Frontal cortex (tissue), 4 donors: ENCODE measurements around the gene RAB34. TPM values are rescaled to one million over a fixed set of nuclear protein-coding genes. Genes with fewer than 3 reads are reported as not detected.

Experiments
- DNase-seq, 2 donors: peaks; one replicate each; pipeline ENCODE4 v3.0.0; 2012; ENCODE audit warnings: low spot score in 2 of 2
- FAIRE-seq: peaks from 2 replicates; lab custom pipeline; 2012; peaks lifted over from hg19 to GRCh38; lab: Jason Lieb, UNC
- total RNA-seq: library from RNA; depleted of rRNA; stranded (reverse); fragments of >200 nt; gene quantifications from one replicate; pipeline ENCODE4 v1.2.3, GENCODE V29; 2014
- donor health status: control.
- donor health status: control.
- donor health status: control.

Gene RAB34, protein sequence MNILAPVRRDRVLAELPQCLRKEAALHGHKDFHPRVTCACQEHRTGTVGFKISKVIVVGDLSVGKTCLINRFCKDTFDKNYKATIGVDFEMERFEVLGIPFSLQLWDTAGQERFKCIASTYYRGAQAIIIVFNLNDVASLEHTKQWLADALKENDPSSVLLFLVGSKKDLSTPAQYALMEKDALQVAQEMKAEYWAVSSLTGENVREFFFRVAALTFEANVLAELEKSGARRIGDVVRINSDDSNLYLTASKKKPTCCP
- 12.2 TPM for total RNA-seq

DNA sequence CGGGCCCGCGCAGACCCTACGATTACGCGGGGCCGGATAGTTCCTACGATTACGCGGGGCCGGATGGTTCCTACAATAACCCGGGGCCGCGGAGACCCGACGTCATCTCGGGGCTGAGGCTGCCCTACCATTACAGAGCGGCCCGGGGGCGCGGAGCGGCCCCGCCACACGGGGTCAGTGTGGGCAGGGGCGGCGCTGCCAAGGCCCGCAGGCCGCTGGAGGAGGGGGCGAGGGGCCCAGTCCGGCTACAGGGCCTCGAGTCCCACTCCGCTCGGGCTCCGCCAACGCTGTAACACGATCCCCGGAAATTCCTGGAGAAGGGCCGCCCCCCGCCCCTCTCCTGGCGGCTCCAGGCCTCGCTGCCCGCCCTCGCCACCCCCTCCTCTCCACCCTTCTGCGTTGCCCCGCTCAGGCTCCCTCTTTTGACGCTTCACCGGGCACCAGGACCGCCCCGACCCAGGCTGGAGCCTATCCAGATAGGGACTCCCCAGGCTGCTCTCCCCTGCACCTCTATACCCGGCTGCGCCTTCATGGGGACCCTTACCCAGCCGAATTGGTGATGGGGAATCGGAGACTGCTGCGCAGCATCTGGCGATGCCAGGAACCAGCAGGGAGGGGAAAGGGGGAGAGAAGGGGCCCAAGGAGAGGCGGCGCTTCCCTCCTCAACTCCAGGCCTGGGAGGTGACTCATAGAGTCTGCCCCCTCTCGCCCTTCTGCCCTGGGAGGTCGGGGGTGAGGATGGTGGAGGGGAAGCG is at the start of gene RAB34:
RAB34 (minus strand) TSS at position 291 of the 755 bp plus-strand sequence. CDS start 602 bp downstream, outside the sequence.
- FAIRE-seq = no peak
- DNase-seq = peak in 1 of 2 donors; percentile 50

DNA sequence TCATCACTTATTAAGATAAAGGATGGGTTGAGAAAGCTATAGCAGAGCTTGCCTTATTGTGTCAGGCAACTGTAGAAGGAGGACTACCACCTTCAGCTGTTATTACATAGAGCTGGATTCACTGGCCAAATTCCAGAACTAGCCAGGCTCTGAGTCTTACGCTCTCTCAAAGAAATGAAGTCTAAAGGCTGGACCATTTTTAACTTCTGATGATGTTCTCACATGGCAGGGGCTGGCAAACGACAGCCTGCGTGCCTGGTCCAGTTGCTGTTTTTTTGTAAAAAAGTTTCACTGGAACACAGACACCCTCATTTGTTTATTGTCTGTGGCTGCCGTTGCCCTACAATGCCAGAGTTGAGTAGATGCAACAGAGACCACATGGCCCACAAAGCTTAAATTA is 47.4 kb upstream of the RAB34 start:
- FAIRE-seq (no peak), DNase-seq (no peak)

DNA sequence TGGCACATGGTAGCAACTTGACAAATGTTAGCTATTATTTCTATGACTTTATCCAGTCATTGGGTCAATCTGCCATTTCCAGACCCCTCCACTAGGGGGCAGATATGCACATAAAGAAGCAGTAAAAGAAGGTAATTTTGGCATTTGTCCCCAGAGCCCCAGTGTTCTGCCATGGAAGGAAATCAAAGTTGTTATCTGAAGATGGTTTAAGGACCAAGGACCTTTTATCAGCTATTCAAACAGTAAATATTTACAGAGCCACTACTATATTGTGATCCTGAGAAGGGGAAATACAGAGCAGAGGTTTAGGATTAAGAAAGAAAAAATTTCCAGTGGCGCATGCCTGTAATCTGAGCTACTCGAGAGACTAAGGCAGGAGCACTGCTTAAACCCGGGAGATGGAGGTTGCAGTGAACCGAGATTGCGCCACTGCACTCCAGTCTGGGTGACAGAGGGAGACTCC is 46.2 kb upstream of the RAB34 start:
- DNase-seq = peak; percentile 52 to 60
- no peak for FAIRE-seq

DNA sequence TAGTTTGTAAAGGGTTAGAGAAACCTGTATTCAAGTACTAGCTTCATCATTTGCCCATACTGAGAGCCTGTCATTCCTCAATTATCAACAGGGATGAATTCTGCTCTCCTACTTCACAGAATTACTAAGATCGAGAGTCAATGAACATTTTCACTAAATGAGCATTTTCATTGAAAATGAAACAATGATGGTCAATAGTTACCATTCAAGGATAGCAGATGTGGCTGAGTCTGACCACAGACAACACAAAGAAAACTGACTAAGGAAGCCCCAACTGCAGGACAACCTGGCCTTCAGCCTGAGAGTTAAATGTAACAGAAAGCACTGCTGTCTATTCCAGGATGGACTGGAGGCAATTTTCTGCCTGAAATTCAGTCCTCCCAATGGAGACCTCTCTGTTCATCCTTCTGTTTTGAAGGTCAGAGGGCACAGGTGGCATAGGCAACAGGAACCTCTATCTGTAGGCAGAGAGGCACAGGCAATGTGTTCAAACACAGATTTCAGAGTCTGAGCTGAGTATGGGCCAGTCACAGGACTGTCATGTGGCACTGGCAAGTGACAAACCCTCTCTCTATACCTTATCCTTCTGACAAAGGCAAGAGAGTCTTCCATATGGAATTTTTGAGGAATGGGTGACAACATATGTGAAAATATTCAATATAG is 45.6 kb upstream of the RAB34 start:
- no peak for FAIRE-seq
- DNase-seq = no peak

DNA sequence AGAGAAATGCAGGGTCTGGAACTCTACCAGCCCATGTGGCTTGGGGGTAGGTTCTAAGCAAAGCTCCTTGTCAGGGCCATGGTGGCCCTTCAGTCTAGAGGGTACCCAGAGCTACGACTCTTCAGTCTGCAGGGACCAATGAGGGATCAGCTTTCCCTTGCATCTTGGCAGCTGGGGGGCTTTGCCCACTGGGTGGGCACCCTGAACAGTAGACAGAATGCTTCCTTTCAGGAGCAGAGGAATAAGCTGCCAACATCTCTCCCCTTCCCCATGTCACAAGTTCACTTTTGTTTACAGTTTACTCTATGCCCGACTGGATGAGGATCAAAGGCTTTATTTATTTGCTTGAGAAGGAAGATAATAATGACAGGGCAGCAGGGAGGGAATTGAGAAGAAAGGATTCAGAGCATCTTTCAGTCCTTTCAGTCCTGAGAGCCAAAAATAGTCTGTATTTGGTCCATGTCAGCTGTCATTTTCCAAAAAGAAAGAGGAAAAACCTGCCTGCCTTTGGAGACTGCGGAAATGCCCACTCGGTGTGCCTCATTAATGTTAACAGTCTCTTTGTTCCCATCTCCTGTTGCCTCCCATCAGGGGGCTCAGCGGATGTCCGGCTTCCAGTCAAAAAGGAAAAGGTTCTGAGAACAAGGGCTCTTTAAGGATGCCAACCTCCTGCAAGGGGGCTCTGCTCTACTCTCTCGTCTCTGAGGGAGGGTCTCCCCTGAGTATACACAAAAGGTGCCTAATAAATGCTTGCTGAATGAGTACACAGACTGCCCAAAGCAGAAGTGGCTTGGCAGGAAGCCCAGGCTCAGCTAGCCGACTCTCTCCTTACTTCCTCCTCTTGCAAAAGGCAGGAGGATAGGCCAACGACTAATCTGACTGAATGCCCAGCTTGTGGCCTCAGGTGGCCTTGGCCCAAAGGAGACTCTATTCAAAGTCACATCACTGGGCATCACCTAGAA is 43.2 kb upstream of the RAB34 start:
- DNase-seq (no peak), FAIRE-seq (no peak)

DNA sequence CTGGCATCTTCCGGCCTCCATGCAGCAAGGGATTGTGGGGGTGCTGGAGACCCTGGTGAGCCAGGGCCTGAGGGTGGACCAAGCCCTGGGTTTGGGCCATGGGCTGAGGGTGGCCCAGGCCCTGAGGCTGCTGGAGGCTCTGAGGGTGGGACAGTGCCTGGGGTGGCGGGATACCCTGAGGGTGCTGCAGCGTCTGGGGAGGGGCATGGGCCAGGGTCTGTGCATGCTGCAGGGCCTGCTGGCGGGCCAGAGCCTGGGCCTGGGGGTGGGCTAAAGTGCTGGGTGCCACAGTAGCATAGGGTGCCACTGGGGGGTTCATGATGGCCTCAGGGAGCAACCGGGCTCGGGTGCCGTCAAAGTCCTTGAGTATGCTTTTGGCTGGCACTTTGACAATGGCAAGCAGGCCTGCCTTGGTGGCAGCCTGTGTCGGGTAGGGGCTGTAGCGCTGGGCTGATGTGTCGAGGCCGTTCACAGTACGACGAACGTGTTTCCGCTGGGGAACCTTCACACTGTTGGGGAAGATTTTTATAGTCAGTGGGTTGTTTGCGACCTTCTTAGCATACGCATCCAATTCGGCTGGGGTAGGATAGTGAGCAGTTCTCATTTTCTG is 41.7 kb upstream of the RAB34 start:
- DNase-seq = no peak
- FAIRE-seq = no peak

DNA sequence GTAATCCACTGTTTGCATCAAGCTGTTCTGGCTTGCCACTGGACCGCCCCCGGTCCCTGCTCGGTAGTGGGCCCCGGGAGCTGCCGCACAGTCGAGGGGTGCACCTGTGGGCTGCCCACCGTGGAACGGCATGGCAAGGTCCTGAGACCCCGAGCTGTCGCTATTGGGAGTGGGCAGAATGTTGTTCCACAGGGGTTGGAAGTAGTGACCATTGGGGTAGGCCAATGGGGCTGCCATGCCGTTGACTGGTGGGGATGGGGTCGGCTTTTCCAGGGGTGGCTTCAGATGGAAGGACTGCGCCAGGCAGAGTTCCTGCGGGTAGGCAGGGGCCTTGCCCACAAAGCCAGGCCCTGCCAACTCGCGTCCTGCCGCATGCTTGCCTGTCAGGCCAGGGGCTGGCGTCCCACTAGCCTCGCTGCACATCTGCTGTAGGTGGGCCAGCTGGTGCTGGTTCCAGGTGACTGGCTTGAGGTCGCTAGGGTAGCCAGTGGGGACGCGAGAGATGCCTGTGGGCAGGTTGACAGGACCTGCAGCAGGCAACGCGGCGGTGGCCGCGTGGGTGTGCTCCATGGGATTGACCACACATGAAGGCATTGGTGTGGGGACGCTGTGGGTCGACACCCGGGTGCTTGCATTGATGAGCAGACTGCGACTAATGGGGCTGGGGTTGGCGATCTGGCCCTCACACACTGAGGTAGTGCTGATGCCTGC is 40.9 kb upstream of the RAB34 start:
- DNase-seq (no peak), FAIRE-seq (no peak)

DNA sequence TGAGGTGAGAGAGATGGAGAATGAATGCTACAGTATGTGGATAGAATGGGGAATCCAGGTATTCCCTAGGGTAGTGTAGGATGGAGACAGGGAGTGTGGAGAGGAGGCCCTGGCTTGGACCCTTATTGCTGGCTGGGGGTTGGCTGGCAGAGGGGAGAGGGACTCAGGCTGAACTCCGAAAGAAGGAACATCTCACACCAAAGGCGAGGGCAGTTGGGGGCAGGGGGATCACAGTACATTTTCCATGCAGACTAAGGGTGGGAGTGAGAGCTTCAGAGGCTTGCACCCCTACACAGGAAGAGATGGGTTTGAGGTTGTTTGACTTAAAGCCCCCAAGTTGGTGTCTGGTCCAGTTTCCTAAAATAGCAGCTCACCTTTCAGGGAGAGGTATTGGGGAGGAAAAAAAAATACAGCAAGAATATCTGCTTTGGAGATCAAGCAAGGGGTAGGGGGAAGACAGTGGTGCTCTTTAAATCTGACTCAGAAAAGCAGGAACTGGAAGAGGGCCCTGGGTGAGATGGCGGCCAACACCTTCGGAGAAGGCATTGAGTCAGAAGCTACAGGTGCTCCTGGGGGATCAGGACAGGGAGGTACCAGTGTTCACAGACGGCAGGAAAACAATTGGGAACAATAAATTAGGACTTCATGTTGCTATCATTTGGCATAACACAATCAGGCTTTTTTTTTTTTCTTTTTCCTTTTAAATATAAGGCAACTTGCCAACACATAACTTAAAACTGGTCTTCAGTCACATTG is 38.6 kb upstream of the RAB34 start:
- DNase-seq (no peak), FAIRE-seq (no peak)

DNA sequence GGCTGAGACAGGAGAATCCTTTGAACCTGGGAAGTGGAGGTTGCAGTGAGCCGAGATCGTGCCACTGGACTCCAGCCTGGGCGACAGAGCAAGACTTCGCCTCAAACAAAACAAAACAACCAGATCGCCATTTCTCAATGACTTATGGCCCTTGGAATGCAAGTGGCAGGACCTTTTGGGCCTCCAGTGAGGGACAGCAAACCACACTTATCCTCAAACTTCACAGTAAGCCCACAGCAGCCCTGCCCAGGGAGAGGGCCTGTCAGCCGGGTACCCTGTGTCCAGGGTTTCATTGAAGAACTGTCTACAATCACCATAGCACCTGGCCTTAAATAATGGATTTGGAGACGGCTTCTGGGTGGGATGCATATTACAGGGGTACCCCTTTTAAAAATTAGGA is 37.8 kb upstream of the RAB34 start:
- no peak for FAIRE-seq

DNA sequence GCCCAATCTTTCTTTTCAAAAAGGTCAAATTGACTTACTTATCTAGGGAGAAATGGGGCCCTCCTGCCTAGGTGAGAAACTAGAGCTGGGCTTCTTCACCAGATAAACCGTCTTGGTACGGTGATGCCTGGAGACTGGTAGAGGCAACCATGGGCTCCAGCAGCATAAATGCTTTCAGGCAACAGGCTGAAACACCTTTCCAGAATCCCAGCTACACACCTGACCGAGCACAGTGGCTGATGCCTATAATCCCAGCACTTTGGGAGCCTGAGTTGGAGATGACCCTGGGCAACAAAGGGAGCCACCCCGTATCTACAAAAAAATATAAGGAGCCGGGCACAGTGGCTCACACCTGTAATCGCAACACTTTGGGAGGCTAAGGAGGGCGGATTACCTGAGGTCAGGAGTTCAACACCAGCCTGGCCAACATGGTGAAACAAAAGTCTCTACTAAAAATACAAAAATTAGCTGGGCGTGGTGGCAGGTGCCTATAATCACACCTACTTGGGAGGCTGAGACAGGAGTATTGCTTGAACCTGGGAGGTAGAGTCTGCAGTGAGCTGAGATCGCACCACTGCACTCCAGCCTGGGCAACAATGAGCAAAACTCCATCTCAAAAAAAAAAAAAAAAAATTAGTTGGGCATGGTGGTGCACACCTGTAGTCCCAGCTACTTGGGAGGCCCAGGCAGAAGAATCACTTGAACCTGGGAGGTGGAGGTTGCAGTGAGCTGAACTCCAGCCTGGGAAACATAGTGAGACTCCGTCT is 34.1 kb upstream of the RAB34 start:
- DNase-seq (no peak), FAIRE-seq (no peak)

More for the DNA sequence above, 37.8 kb upstream of the RAB34 start:
- DNase-seq = no peak

DNA sequence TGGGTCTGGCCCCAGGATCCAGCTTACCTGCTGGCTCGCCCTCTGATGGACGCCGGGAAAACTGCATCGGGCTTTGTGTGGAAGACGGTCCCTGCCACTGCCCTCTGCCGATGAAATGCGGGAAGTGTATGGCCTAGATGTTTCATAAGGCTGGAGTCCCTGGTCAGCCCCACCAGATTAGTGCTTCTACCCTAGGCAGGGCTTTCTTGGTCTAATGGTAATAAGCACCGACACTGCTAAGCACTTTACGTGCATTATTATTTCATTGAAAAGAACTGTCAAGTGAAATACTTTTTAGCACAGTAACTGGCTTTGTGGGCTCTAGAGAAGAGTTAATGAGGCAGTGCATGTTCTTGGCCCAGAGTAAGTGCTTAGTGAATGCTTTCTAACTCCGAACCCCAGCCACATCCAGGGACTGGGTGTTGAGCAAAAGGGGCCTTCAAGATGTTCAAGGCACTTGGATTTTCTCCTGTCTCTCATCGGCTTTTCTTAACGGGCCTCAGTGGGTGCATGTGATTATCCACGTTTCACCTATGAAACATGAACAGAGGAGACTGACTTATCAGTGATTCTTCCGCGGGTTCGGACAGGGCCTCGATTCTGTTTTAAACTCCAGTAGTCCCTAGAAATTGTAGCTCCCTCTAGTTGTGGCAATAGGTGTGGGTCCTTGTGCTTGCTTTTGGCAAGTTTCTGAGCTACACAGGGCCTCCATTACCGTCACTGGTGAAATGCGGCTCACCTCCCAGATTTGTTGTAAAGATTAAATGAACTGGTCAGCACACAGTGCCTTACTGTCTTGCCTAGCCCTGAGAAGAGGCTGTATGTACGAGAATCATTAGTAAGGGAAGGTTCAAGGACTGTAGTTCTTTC is 32.7 kb upstream of the RAB34 start:
- DNase-seq = peak; percentile 67 to 78
- FAIRE-seq = no peak

DNA sequence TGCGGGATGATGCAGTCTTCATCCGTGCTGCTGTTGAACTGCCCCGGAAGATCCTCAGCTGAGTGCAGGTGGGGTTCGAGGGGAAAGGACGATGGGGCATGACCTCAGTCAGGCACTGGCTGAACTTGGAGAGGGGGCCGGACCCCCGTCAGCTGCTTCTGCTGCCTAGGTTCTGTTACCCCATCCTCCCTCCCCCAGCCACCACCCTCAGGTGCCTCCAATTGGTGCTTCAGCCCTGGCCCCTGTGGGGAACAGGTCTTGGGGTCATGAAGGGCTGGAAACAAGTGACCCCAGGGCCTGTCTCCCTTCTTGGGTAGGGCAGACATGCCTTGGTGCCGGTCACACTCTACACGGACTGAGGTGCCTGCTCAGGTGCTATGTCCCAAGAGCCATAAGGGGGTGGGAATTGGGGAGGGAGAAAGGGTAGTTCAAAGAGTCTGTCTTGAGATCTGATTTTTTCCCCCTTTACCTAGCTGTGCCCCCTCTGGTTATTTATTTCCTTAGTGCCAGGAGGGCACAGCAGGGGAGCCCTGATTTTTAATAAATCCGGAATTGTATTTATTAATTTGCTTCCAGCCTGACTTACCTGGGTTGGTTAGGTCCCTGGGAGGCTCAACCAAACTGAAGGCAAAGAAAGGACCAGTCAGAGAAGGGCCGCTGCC is 32.0 kb upstream of the RAB34 start:
- DNase-seq (no peak), FAIRE-seq (no peak)

DNA sequence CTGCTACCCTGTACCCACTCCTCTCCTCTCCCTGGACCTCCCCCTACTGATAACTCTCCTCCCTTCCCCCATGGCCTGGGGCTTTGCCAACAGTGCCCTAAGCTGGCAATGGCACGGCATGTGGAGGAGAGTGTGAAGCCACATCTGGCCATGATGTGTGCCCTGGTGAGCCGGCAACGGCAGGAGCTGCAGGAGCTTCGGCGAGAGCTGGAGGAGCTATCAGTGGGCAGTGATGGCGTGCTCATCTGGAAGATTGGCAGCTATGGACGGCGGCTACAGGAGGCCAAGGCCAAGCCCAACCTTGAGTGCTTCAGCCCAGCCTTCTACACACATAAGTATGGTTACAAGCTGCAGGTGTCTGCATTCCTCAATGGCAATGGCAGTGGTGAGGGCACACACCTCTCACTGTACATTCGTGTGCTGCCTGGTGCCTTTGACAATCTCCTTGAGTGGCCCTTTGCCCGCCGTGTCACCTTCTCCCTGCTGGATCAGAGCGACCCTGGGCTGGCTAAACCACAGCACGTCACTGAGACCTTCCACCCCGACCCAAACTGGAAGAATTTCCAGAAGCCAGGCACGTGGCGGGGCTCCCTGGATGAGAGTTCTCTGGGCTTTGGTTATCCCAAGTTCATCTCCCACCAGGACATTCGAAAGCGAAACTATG is 31.3 kb upstream of the RAB34 start:
- FAIRE-seq (no peak), DNase-seq (no peak)

DNA sequence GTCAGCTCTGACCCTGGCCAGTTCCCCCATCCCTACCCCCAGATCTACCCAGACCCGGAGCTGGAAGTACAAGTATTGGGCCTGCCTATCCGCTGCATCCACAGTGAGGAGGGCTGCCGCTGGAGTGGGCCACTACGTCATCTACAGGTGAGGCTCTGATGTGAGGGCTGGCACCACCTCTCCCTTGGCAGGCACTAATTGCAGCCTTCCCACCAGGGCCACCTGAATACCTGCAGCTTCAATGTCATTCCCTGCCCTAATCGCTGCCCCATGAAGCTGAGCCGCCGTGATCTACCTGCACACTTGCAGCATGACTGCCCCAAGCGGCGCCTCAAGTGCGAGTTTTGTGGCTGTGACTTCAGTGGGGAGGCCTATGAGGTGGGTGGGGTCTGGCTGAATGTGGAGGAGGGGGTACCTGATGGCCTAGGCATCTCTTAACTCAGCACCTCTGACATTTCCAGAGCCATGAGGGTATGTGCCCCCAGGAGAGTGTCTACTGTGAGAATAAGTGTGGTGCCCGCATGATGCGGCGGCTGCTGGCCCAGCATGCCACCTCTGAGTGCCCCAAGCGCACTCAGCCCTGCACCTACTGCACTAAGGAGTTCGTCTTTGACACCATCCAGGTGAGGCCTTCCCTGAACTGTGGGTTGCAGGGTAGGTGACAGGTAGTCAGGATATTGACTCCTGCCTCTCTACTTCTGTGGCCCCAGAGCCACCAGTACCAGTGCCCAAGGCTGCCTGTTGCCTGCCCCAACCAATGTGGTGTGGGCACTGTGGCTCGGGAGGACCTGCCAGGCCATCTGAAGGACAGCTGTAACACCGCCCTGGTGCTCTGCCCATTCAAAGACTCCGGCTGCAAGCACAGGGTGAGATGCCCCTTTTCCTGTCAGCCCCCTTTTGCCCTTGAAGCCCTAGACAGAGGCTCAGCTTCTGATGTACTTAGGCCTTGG is 30.4 kb upstream of the RAB34 start:
- no peak for DNase-seq
- FAIRE-seq = no peak
